Keratinocyte (primary cell): ENCODE results near the gene SCTR.

Experiments
- CTCF ChIP-seq, 3 experiments: IDR thresholded peaks in 1 of 3; conservative IDR thresholded peaks in 1 of 3; optimal IDR thresholded peaks in 1 of 3; 2 replicates in 2 of 3; 3 replicates in 1 of 3; pipeline versions ENCODE3 to v1.5.1; 2011; ENCODE audit warnings: low read length in 3 of 3, mild to moderate bottlenecking in 3 of 3, moderate library complexity in 2 of 3, control low read depth in 1 of 3, inconsistent platforms in 1 of 3; ENCODE audit not compliant: insufficient read depth in 2 of 3; ENCODE audit errors: extremely low read depth in 1 of 3
- EZH2 ChIP-seq: IDR thresholded peaks from one replicate; pipeline ENCODE4 v1.6.1; 2012; ENCODE audit warnings: inconsistent platforms, mild to moderate bottlenecking, low read length, moderate library complexity

DNA sequence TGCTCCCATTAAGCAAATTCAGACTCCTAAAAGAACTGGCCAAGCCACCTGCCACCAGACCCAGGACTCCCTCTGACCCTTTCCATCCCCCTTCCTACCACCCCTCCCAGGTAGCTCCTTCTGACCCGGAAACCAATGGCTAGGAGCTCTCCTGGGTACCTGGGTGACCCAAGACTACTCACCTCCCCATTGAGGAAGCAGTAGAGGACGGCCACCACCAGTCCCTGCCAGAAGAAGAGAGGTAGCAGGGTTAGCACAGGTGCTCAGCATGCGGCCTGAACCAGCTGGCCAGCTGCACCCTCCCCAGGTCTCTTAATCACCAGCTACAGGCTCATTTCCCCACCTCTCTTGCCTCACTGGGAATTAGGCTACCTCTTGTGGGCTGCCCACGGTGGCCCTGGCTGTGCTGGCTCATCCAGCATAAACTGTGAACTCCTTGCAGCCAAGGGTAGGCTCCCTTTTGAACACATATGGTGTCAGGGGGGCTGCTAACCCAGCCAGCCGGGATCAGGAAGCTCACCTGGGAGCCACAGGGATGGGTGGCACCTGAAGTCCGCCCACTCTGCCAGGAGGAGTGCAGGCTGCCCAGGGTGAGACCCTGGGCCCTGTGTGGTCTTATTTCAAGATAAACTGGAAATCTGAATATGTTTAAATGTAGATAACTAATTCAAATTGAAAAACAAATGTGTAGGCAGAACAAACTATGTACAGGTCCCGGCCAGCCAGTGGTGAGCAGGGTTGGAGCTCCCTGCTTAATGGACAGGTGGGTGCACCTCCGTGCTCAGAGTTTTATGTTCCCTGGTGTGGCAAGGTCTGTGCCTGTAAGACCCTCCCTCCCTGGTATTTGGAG, 82.7 kb downstream of the SCTR start:
- no peak for TF ChIP-seq CTCF (optimal IDR thresholded peaks at IDR 0.05 in 1 of 3, IDR thresholded peaks at IDR 0.05 in 1 of 3, conservative IDR thresholded peaks at IDR 0.05 in 1 of 3; ENCODE audit: extremely low read depth in 1 of 3, insufficient read depth in 2 of 3, low read length in 3 of 3)
- no peak for TF ChIP-seq EZH2
